Gastrocnemius medialis (tissue), 4 donors: Measurements from ENCODE around the gene AUTS2. TPM values are rescaled to one million over a fixed set of nuclear protein-coding genes. Genes with fewer than 3 reads are reported as not detected.

Source experiments
- ATAC-seq, 2 donors: fragments of 150-250 bp; one replicate each; pipeline ENCODE4 v1.9.1; 2016
- DNase-seq, 2 donors: peaks; one replicate each; pipeline ENCODE4 v3.0.0-alpha.2; 2019
- H3K27ac ChIP-seq, 4 donors: fragments of 200-600 bp; sonication (generic); 1 replicate in 1 of 4; 2 replicates in 3 of 4; pipeline ENCODE4 v1.5.1; 2016 to 2018; ENCODE audit warnings: mild to moderate bottlenecking in 2 of 4, moderate library complexity in 1 of 4
- H3K27me3 ChIP-seq, 3 donors: fragments of 200-600 bp; sonication (generic) in 2 of 3; 1 replicate in 1 of 3; 2 replicates in 2 of 3; pipeline versions ENCODE4 v1.5.1 to v1.6.0; 2016 to 2019; ENCODE audit warnings: mild to moderate bottlenecking in 1 of 3, moderate library complexity in 1 of 3
- H3K36me3 ChIP-seq, 2 donors: fragments of 200-600 bp; sonication (generic) in 1 of 2; one replicate each; pipeline ENCODE4 v1.5.1; 2017 to 2018
- H3K4me1 ChIP-seq, 2 donors: fragments of 200-600 bp; sonication (generic) in 1 of 2; one replicate each; pipeline ENCODE4 v1.5.1; 2016 to 2017; ENCODE audit warnings: mild to moderate bottlenecking in 2 of 2
- H3K4me3 ChIP-seq, 4 donors: fragments of 200-600 bp; sonication (generic) in 3 of 4; 1 replicate in 1 of 4; 2 replicates in 3 of 4; pipeline ENCODE4 v1.5.1; 2016 to 2019; ENCODE audit warnings: mild to moderate bottlenecking in 2 of 4
- H3K9me3 ChIP-seq, 3 donors: fragments of 200-600 bp; sonication (generic) in 2 of 3; 1 replicate in 1 of 3; 2 replicates in 2 of 3; pipeline ENCODE4 v1.5.1; 2016 to 2019
- CTCF ChIP-seq, 5 experiments: fragments of 450-650 bp in 3 of 5; fragments of 200-600 bp in 2 of 5; sonication (generic) in 2 of 5; IDR thresholded peaks in 4 of 5; conservative IDR thresholded peaks in 1 of 5; 1 replicate in 4 of 5; 2 replicates in 1 of 5; pipeline ENCODE4 v1.5.1; 2016 to 2019; ENCODE audit warnings: antibody characterized with exemption in 5 of 5, mild to moderate bottlenecking in 3 of 5, moderate library complexity in 3 of 5
- POLR2A ChIP-seq, 2 donors: fragments of 450-650 bp; IDR thresholded peaks; one replicate each; pipeline ENCODE4 v1.6.1; 2017; ENCODE audit warnings: antibody characterized with exemption in 2 of 2, mild to moderate bottlenecking in 2 of 2, moderate library complexity in 2 of 2
- in situ Hi-C, 4 donors: fragments of 200-750 bp; cut with MboI; loops; one replicate each; pipeline versions ENCODE4 v1.15.0 to v1.8.0; 2017; ENCODE audit warnings: low sequenced_read_pairs in 4 of 4
- intact Hi-C: fragments of 100-400 bp; cut with DNase I; formaldehyde crosslinking; loops from one replicate; pipeline ENCODE4 v1.15.1; 2023; ENCODE audit warnings: low total_unique reads
- total RNA-seq, 4 donors: library from RNA; depleted of rRNA; stranded (reverse); fragments of >200 nt; gene quantifications; one replicate each; pipeline versions ENCODE4 v1.1.0 to v1.2.3, GENCODE V29; 2016

Gene AUTS2
- total RNA-seq, 4 donors from 2014 or later: 2.5 to 16.2 (median 8.5) TPM

GRCh38 chr7:70762696-70763095, 1164.4 kb downstream of the AUTS2 start:
- TF ChIP-seq POLR2A (IDR thresholded peaks at IDR 0.05) (no peak), CTCF (IDR thresholded peaks at IDR 0.05 in 4 of 5, conservative IDR thresholded peaks at IDR 0.05 in 1 of 5) (no peak)
- no peaks in the 10 kb centered on the region for H3K27me3 ChIP-seq
- H3K4me1 ChIP-seq: no peaks in the 10 kb centered on the region
- no peak overlapping the region for H3K27ac ChIP-seq
- intact Hi-C loops: no loop called here
- no peak overlapping the region for H3K4me3 ChIP-seq
- DNase-seq (no peak), ATAC-seq (no peak)
- H3K36me3 ChIP-seq: peaks cover 0 to 6% of the 10 kb centered on the region in 2 donors
- in situ Hi-C loops: no loop called here
- H3K9me3 ChIP-seq: no peaks in the 10 kb centered on the region

- no peak for ATAC-seq
- no peaks in the 10 kb centered on the region for H3K27me3 ChIP-seq
- H3K9me3 ChIP-seq: no peaks in the 10 kb centered on the region
- no peak for TF ChIP-seq CTCF (IDR thresholded peaks at IDR 0.05 in 4 of 5, conservative IDR thresholded peaks at IDR 0.05 in 1 of 5)
- TF ChIP-seq POLR2A (IDR thresholded peaks at IDR 0.05): no peak
- H3K4me1 ChIP-seq: no peaks in the 10 kb centered on the region
- peaks cover 0 to 6% of the 10 kb centered on the region in 2 donors for H3K36me3 ChIP-seq
- no peak overlapping the region for H3K4me3 ChIP-seq
- H3K27ac ChIP-seq: no peak overlapping the region
- intact Hi-C loops (loop anchor here (2.0 kb wide), 1 partner anchor 19 kb away; no protein-coding TSS in a partner anchor), in situ Hi-C loops (no loop called here)
- no peak for DNase-seq
These were observed 1165.9 kb downstream of the AUTS2 start for GRCh38 chr7:70763961-70764691.

GRCh38 chr7:70764701-70765208, 1166.5 kb downstream of the AUTS2 start:
- DNase-seq: no peak
- ATAC-seq: no peak
- H3K4me1 ChIP-seq: no peaks in the 10 kb centered on the region
- TF ChIP-seq CTCF (IDR thresholded peaks at IDR 0.05 in 4 of 5, conservative IDR thresholded peaks at IDR 0.05 in 1 of 5) (no peak), POLR2A (IDR thresholded peaks at IDR 0.05) (no peak)
- H3K36me3 ChIP-seq: peaks cover 0 to 6% of the 10 kb centered on the region in 2 donors
- intact Hi-C loops: loop anchor here (2.0 kb wide), 1 partner anchor 20 kb away; no protein-coding TSS in a partner anchor
- H3K9me3 ChIP-seq: no peaks in the 10 kb centered on the region
- H3K27ac ChIP-seq: no peak overlapping the region
- in situ Hi-C loops: no loop called here
- no peak overlapping the region for H3K4me3 ChIP-seq
- H3K27me3 ChIP-seq: no peaks in the 10 kb centered on the region

GRCh38 chr7:70765651-70766050, 1167.4 kb downstream of the AUTS2 start:
- Histone ChIP-seq H3K9me3 (no peaks in the 10 kb centered on the region), H3K4me3 (no peak overlapping the region), H3K27ac (no peak overlapping the region), H3K36me3 (peaks cover 0 to 6% of the 10 kb centered on the region in 2 donors), H3K4me1 (no peaks in the 10 kb centered on the region), H3K27me3 (no peaks in the 10 kb centered on the region)
- no peak for ATAC-seq
- DNase-seq: no peak
- TF ChIP-seq CTCF (IDR thresholded peaks at IDR 0.05 in 4 of 5, conservative IDR thresholded peaks at IDR 0.05 in 1 of 5) (no peak), POLR2A (IDR thresholded peaks at IDR 0.05) (no peak)
- in situ Hi-C loops: no loop called here
- intact Hi-C loops: loop anchor here (2.0 kb wide), 1 partner anchor 21 kb away; no protein-coding TSS in a partner anchor
